PC-9 (cell line): Measurements from ENCODE around the gene CRTAC1.

Experiments used
- CTCF ChIP-seq: fragments of 200-600 bp; sonication (generic); conservative IDR thresholded peaks from 2 replicates; pipeline ENCODE4 v1.6.1; 2017; ENCODE audit warnings: mixed run types, antibody characterized with exemption, mild to moderate bottlenecking, moderate library complexity
- EZH2 ChIP-seq: fragments of 200-600 bp; sonication (generic); IDR thresholded peaks from 2 replicates; pipeline ENCODE4 v1.8.0; 2017; ENCODE audit warnings: antibody characterized with exemption, low read depth

DNA sequence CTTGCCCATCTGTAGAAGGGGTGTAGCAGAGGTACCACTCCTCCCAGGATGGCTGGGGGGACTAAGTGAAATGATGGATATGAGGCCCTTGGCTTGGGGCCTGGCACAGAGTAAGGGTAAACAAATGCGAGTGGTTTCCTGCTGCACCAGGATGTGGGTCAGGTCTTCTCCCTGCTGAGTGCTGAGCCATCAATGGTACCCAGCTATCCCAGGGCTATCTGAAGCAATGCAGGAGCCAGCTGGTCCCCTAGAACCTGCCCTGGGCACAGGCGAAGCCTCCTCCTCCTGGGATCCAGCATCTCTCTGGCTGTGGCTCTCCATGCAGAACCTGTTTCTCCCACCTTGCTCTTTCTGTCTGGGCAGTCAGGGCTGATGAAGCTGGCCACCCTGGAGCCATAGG, 201.7 kb downstream of the CRTAC1 start:
- TF ChIP-seq CTCF (no peak), EZH2 (no peak)
